Chondrocyte (in vitro differentiated cells): ENCODE measurements around the gene CHRNE. TPM values are rescaled to one million over a fixed set of nuclear protein-coding genes. Genes with fewer than 3 reads are reported as not detected.

Source experiments
- DNase-seq: peaks from one replicate; pipeline ENCODE4 v3.0.0; 2021; ENCODE audit warnings: mixed read lengths, low spot score
- H3K27ac Mint-ChIP-seq: one replicate; pipeline ENCODE4 v1.8.0; 2021; ENCODE audit warnings: mild to moderate bottlenecking, moderate library complexity, mixed read lengths; ENCODE audit not compliant: unreplicated experiment
- H3K27me3 Mint-ChIP-seq: 2 replicates; pipeline ENCODE4 v1.8.0; 2021; ENCODE audit warnings: low read depth, mixed read lengths
- H3K36me3 Mint-ChIP-seq: 2 replicates; pipeline ENCODE4 v1.8.0; 2021; ENCODE audit warnings: low read depth, mixed read lengths
- H3K4me1 Mint-ChIP-seq: 2 replicates; pipeline ENCODE4 v1.8.0; 2021; ENCODE audit warnings: low read depth, mild to moderate bottlenecking, mixed read lengths
- H3K4me3 Mint-ChIP-seq: one replicate; pipeline ENCODE4 v1.8.0; 2021; ENCODE audit warnings: mild to moderate bottlenecking, moderate library complexity, mixed read lengths; ENCODE audit not compliant: unreplicated experiment
- H3K9me3 Mint-ChIP-seq: 2 replicates; pipeline ENCODE4 v1.8.0; 2021; ENCODE audit warnings: low read depth, mixed read lengths
- CTCF ChIP-seq: fragments of 200-600 bp; sonication (generic); IDR thresholded peaks from 2 replicates; pipeline ENCODE4 v1.5.0; 2021; ENCODE audit warnings: antibody characterized with exemption, mild to moderate bottlenecking, moderate library complexity
- total RNA-seq: library from RNA; stranded (reverse); gene quantifications from 3 replicates; pipeline ENCODE4 v1.2.1, GENCODE V29; 2021

CHRNE gene
- total RNA-seq, 1 donor from 2014 or later: 0.35 TPM

- TF ChIP-seq CTCF: no peak
- H3K4me3 Mint-ChIP-seq: peak overlapping the region; percentile 96
- DNase-seq: no peak
- H3K9me3 Mint-ChIP-seq: no peaks in the 10 kb centered on the region
- H3K4me1 Mint-ChIP-seq: peaks cover 64% of the 10 kb centered on the region
- H3K27me3 Mint-ChIP-seq: no peaks in the 10 kb centered on the region
- H3K27ac Mint-ChIP-seq: peak overlapping the region; percentile 82
- peaks cover 18% of the 10 kb centered on the region for H3K36me3 Mint-ChIP-seq
Observed at GRCh38 chr17:4949321-4950074, 46.6 kb upstream of the CHRNE start.

GRCh38 chr17:4948931-4949320, 46.0 kb upstream of the CHRNE start:
- H3K27me3 Mint-ChIP-seq: no peaks in the 10 kb centered on the region

GRCh38 chr17:4948166-4948930, 45.5 kb upstream of the CHRNE start, which contains the start of gene PFN1:
TSS of gene PFN1 (minus strand) at chr17:4948530. CDS start at chr17:4948394, 136 bp downstream.
- H3K27ac Mint-ChIP-seq: peak within 1 kb of the TSS; percentile 99
- peaks cover 18% of the 10 kb centered on the region for H3K36me3 Mint-ChIP-seq
- H3K9me3 Mint-ChIP-seq: no peaks in the 10 kb centered on the region
- peak within 1 kb of the TSS; percentile 96 for H3K4me3 Mint-ChIP-seq
- no peak for TF ChIP-seq CTCF
- H3K4me1 Mint-ChIP-seq: peaks cover 63% of the 10 kb centered on the region
- DNase-seq: no peak
- no peaks in the 10 kb centered on the region for H3K27me3 Mint-ChIP-seq

More at GRCh38 chr17:4948931-4949320, 46.0 kb upstream of the CHRNE start:
- no peak for TF ChIP-seq CTCF
- no peaks in the 10 kb centered on the region for H3K9me3 Mint-ChIP-seq
- H3K27ac Mint-ChIP-seq: peak overlapping the region; percentile 99
- H3K4me3 Mint-ChIP-seq: peak overlapping the region; percentile 96
- peaks cover 67% of the 10 kb centered on the region for H3K4me1 Mint-ChIP-seq
- peaks cover 18% of the 10 kb centered on the region for H3K36me3 Mint-ChIP-seq
- DNase-seq: peak; percentile 95

- Mint-ChIP-seq H3K27ac (peak overlapping the region; percentile 92), H3K9me3 (no peaks in the 10 kb centered on the region)
- no peak for DNase-seq
Observed at GRCh38 chr17:4947411-4948165, 44.7 kb upstream of the CHRNE start.

More at GRCh38 chr17:4947411-4948165, 44.7 kb upstream of the CHRNE start:
- peak overlapping the region; percentile 96 for H3K4me3 Mint-ChIP-seq
- no peaks in the 10 kb centered on the region for H3K27me3 Mint-ChIP-seq
- H3K36me3 Mint-ChIP-seq: peaks cover 23% of the 10 kb centered on the region
- peaks cover 62% of the 10 kb centered on the region for H3K4me1 Mint-ChIP-seq
- TF ChIP-seq CTCF: no peak
